Heart right ventricle (tissue), 16 donors: ENCODE results near the gene SMR3A. TPM values are rescaled to one million over a fixed set of nuclear protein-coding genes. Genes with fewer than 3 reads are reported as not detected.

Experiments used
- ATAC-seq, 8 donors: fragments of 200-7000 bp; cut with Tn5 transposase; one replicate each; pipeline ENCODE4 v1.9.1; 2020; ENCODE audit warnings: mild to moderate bottlenecking in 8 of 8, moderate library complexity in 8 of 8, moderate number of reproducible peaks in 1 of 8
- DNase-seq, 2 donors: peaks; one replicate each; pipeline ENCODE4 v3.0.0-alpha.2; 2020
- H3K27ac ChIP-seq, 10 donors: fragments of 200-600 bp; sonication (generic) in 2 of 10; one replicate each; pipeline versions ENCODE4 v1.5.0 to v1.8.0; 2020 to 2022; ENCODE audit warnings: mild to moderate bottlenecking in 3 of 10
- H3K27me3 ChIP-seq, 7 donors: fragments of 200-600 bp; one replicate each; pipeline ENCODE4 v1.8.0; 2021 to 2022; ENCODE audit warnings: mild to moderate bottlenecking in 2 of 7
- H3K36me3 ChIP-seq, 9 donors: fragments of 200-600 bp; sonication (generic) in 1 of 9; one replicate each; pipeline versions ENCODE4 v1.5.0 to v1.8.0; 2020 to 2022; ENCODE audit warnings: mild to moderate bottlenecking in 2 of 9
- H3K4me1 ChIP-seq, 9 donors: fragments of 200-600 bp; sonication (generic) in 1 of 9; one replicate each; pipeline versions ENCODE4 v1.5.0 to v1.8.0; 2020 to 2022; ENCODE audit warnings: mild to moderate bottlenecking in 4 of 9
- H3K4me3 ChIP-seq, 10 donors: fragments of 200-600 bp; sonication (generic) in 2 of 10; one replicate each; pipeline versions ENCODE4 v1.5.0 to v1.8.0; 2020 to 2022; ENCODE audit warnings: mild to moderate bottlenecking in 7 of 10, moderate library complexity in 2 of 10
- H3K9me3 ChIP-seq, 11 donors: fragments of 200-600 bp in 10 of 11; sonication (generic) in 2 of 11; one replicate each; pipeline versions ENCODE4 v1.5.0 to v1.8.0; 2013 to 2022; ENCODE audit warnings: mild to moderate bottlenecking in 2 of 11, control low read depth in 1 of 11, moderate library complexity in 1 of 11
- CTCF ChIP-seq, 9 donors: fragments of 200-600 bp; sonication (generic) in 2 of 9; IDR thresholded peaks; one replicate each; pipeline versions ENCODE4 v1.5.0 to v1.8.0; 2021 to 2022; ENCODE audit warnings: antibody characterized with exemption in 9 of 9, mild to moderate bottlenecking in 5 of 9, moderate library complexity in 1 of 9
- WGBS, 2 donors: extraction: QIAGEN DNeasy Blood & Tissue Kit; methylation state at CpG; one replicate each; pipeline ENCODE4 v1.1.7; 2013; ENCODE audit warnings: inconsistent platforms in 1 of 2; 5-methylcytosine and 5-hydroxymethylcytosine counted together
- intact Hi-C, 10 donors: fragments of 100-400 bp; cut with DNase I; formaldehyde crosslinking; loops; one replicate each; pipeline versions ENCODE4 v1.11.1 to v1.14.2; 2022
- long read RNA-seq, 3 donors: library from polyadenylated mRNA; unstranded; transcript quantifications; one replicate each; pipeline ENCODE4 v2.0.0, GENCODE V29; 2020 to 2021
- polyA plus RNA-seq, 2 donors: library from polyadenylated mRNA; stranded (reverse); fragments of 200-250 nt; gene quantifications; one replicate each; pipeline ENCODE4 v1.2.3, GENCODE V29; 2013
- total RNA-seq, 10 donors: library from RNA; stranded (reverse); fragmentation: NEBNext Ultra II Directional in 3 of 10; extraction: Animal tissue kit (Norgen Biotek cat#: 25700) in 3 of 10; gene quantifications; one replicate each; pipeline versions ENCODE4 v1.2.1 to v1.2.4, GENCODE V29; 2021 to 2023
- donor health status: Arrhythmogenic right ventricular cardiomyopathy.
- donor health status: ischemic (EF 13 %, LVEDD 7.1; RV severe dilation, severe dysfunction).
- donor health status: healthy with polysubstance abuse.
- donor health status: DM: no; HTN: yes; CAD: no.
- donor health status: DM: no; HTN: no; CAD: no.
- donor health status: ischemic (EF 25% LVEDD 6.9; RV normal size, moderate dysfunction).
- donor health status: ischemic (EF 25% LVEDD 5.7; RV mildly dilated, moderate dysfunction).
- donor health status: healthy.
- donor health status: DM: yes; HTN: yes; CAD: no.
- donor health status: Ischemic cardiomyopathy.
- donor health status: ischemic (EF 35%, LVEDD 5.7; RV mildly dilated, moderate dysfunction).
- donor health status: nonischemic (EF 11% LVEDD 7.7; RV severe dilation, severe dysfunction).
- donor health status: DM: yes; HTN: yes; CAD: no.
- donor health status: PGD.
- donor health status: ischemic (EF 29% LVEDD 5.4; RV normal size, mild dysfunction).
- donor health status: nonischemic (EF 23%, LVEDD 6.1; RV moderate dilation, normal function).

Gene SMR3A
- total RNA-seq = not detected
- polyA plus RNA-seq = not detected
- long read RNA-seq, donor 1 = 0 reads
- long read RNA-seq, donor 2 = 0 reads
- long read RNA-seq, donor 3 = 0 reads

GRCh38 chr4:70360460-70360859, at the start of gene SMR3A:
TSS of gene SMR3A (plus strand) at chr4:70360760. CDS start at chr4:70362116, 1,356 bp downstream.
- 60 to 77% methylated on average over 3 of the region's 3 CpGs for WGBS, 2 donors
- Histone ChIP-seq H3K9me3 (peaks cover 0 to under 1% (median 0%) of the 10 kb centered on the region in 11 donors), H3K36me3 (no peaks in the 10 kb centered on the region), H3K4me3 (no peak within 1 kb of the TSS), H3K27me3 (no peaks in the 10 kb centered on the region), H3K4me1 (no peaks in the 10 kb centered on the region), H3K27ac (no peak within 1 kb of the TSS)
- intact Hi-C loops = no loop called here
- no peak for DNase-seq
- ATAC-seq = no peak
- TF ChIP-seq CTCF (IDR thresholded peaks at IDR 0.05) = no peak

DNA sequence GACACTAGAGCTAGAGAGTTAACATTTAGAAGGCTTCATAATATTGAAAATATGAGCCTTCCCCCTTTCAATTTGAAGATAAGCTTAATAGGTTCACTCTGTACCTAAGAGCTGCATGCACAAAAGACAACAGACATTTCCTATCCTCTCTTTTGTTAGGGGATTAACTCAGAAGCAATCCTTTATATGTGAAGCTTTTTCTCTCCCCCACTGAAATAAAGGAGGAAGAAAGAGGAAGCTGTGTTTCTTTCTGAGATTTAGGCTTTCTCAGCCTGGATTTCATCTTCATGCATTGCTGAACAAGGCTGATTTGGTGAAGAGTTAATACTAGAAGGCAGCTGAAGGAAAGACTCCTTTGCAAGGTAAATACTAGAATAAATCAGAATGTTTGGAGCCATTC, 46.8 kb upstream of the SMR3A start:
- peaks cover 0 to 4% (median 0%) of the 10 kb centered on the region in 11 donors for H3K9me3 ChIP-seq
- no peaks in the 10 kb centered on the region for H3K4me1 ChIP-seq
- H3K4me3 ChIP-seq = no peak overlapping the region
- TF ChIP-seq CTCF (IDR thresholded peaks at IDR 0.05) = no peak
- no peak overlapping the region for H3K27ac ChIP-seq
- no peaks in the 10 kb centered on the region for H3K27me3 ChIP-seq
- intact Hi-C loops = loop anchor here in 1 of 10 donors (5.0 kb wide), 1 partner anchor 1509 kb away; no protein-coding TSS in a partner anchor
- no peak for ATAC-seq
- DNase-seq = no peak
- H3K36me3 ChIP-seq = no peaks in the 10 kb centered on the region

GRCh38 chr4:70315928-70316327, 44.6 kb upstream of the SMR3A start:
- no peak overlapping the region for H3K27ac ChIP-seq
- H3K4me3 ChIP-seq = no peak overlapping the region
- intact Hi-C loops = no loop called here
- no peaks in the 10 kb centered on the region for H3K36me3 ChIP-seq
- DNase-seq (no peak), ATAC-seq (no peak)
- no peaks in the 10 kb centered on the region for H3K27me3 ChIP-seq
- H3K9me3 ChIP-seq = no peaks in the 10 kb centered on the region
- WGBS, 2 donors = 17 to 45% methylated on average over 1 of the region's 1 CpG
- no peaks in the 10 kb centered on the region for H3K4me1 ChIP-seq
- TF ChIP-seq CTCF (IDR thresholded peaks at IDR 0.05) = no peak

- no peaks in the 10 kb centered on the region for H3K9me3 ChIP-seq
- no peaks in the 10 kb centered on the region for H3K27me3 ChIP-seq
- H3K4me1 ChIP-seq = no peaks in the 10 kb centered on the region
- no peak overlapping the region for H3K27ac ChIP-seq
- TF ChIP-seq CTCF (IDR thresholded peaks at IDR 0.05) = no peak
- DNase-seq (no peak), ATAC-seq (no peak)
- 85 to 87% methylated on average over 2 of the region's 2 CpGs for WGBS, 2 donors
- no peaks in the 10 kb centered on the region for H3K36me3 ChIP-seq
- intact Hi-C loops = no loop called here
- H3K4me3 ChIP-seq = no peak overlapping the region
These were observed 34.5 kb upstream of the SMR3A start for GRCh38 chr4:70326052-70326451.
